AG09319 (cell line): ENCODE data around the gene KRTAP4-16.
"Not testable (repeated sequence)": the region's sequence is repeated elsewhere in the genome, so short reads cannot be mapped to it uniquely, and the experiment has no call there.

Source experiments
- DNase-seq: peaks from one replicate; pipeline ENCODE4 v3.0.0-alpha.2; 2010; ENCODE audit warnings: low read depth; ENCODE audit errors: extremely low read depth
- CTCF ChIP-seq: IDR thresholded peaks from 2 replicates; pipeline ENCODE4 v1.5.1; 2011; ENCODE audit warnings: low read depth, mild to moderate bottlenecking, inconsistent platforms, low read length, moderate library complexity

KRTAP4-16 gene

GRCh38 chr17:41101586-41102259, at the start of gene KRTAP4-16:
Gene KRTAP4-16, minus strand, starts transcription at chr17:41102209. Its CDS starts 0 bp downstream, at chr17:41102209.
- DNase-seq, result no peak

GRCh38 chr17:41151525-41151924, 49.5 kb upstream of the KRTAP4-16 start:
- DNase-seq, result no peak
- TF ChIP-seq CTCF, result no peak

More at GRCh38 chr17:41101586-41102259, at the start of gene KRTAP4-16:
- TF ChIP-seq CTCF, result no peak

- no peak for TF ChIP-seq CTCF
- DNase-seq, result no peak
Measured at GRCh38 chr17:41150026-41150425, 48.0 kb upstream of the KRTAP4-16 start.

- no peak for TF ChIP-seq CTCF
- DNase-seq, result no peak
Measured at GRCh38 chr17:41149652-41149985, 47.6 kb upstream of the KRTAP4-16 start, which contains the start of gene KRTAP4-5. Gene KRTAP4-5, minus strand, starts transcription at chr17:41149825. Its CDS starts 58 bp downstream, at chr17:41149767.

- DNase-seq, result not testable (repeated sequence)
Measured at GRCh38 chr17:41148971-41149651, 47.1 kb upstream of the KRTAP4-16 start.

- DNase-seq, result no peak
- TF ChIP-seq CTCF, result no peak
Measured at GRCh38 chr17:41147531-41148204, 45.7 kb upstream of the KRTAP4-16 start.

- TF ChIP-seq CTCF, result no peak
Measured at GRCh38 chr17:41145261-41145660, 43.3 kb upstream of the KRTAP4-16 start.

More at GRCh38 chr17:41145261-41145660, 43.3 kb upstream of the KRTAP4-16 start:
- no peak for DNase-seq
